ENCODE data around the gene STC2. TPM values are rescaled to one million over a fixed set of nuclear protein-coding genes. Genes with fewer than 3 reads are reported as not detected.

Gene STC2
- polyA plus RNA-seq, 1 donor (not counting 4 experiments of a cell fraction or from before 2014, with no cell fraction given): 4.3 TPM

DNA sequence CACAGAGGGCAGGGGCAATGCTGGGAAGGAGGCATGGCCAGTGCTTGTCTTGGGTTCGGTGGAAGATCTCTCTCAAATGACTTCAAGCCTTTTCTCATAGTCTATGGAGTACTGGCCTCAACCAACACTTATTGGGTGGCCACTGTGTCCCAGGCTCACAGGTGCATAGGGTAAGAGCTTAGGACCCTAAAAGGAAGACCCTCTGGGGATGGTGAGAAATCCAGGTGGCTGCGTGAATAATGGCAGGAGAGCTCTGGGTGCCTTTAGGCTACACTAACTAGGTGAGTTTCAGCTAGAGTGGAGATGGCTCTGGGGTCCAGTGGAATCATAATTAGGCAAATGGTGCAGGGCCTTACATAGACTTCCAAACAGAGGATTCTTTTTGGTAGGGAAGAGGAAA, 9.9 kb downstream of the STC2 start:
- H4K20me1 ChIP-seq (ENCODE audit: control insufficient read depth, extremely low read depth, insufficient read depth, low read length): no peaks in the 10 kb centered on the region
- H3K4me1 ChIP-seq (ENCODE audit: control insufficient read depth, extremely low read depth, insufficient read depth, low read length): peaks cover 6% of the 10 kb centered on the region
- H3K9me3 ChIP-seq (ENCODE audit: control insufficient read depth, low read depth, low read length): no peaks in the 10 kb centered on the region
- TF ChIP-seq, protein P1, sequence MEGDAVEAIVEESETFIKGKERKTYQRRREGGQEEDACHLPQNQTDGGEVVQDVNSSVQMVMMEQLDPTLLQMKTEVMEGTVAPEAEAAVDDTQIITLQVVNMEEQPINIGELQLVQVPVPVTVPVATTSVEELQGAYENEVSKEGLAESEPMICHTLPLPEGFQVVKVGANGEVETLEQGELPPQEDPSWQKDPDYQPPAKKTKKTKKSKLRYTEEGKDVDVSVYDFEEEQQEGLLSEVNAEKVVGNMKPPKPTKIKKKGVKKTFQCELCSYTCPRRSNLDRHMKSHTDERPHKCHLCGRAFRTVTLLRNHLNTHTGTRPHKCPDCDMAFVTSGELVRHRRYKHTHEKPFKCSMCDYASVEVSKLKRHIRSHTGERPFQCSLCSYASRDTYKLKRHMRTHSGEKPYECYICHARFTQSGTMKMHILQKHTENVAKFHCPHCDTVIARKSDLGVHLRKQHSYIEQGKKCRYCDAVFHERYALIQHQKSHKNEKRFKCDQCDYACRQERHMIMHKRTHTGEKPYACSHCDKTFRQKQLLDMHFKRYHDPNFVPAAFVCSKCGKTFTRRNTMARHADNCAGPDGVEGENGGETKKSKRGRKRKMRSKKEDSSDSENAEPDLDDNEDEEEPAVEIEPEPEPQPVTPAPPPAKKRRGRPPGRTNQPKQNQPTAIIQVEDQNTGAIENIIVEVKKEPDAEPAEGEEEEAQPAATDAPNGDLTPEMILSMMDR (optimal IDR thresholded peaks at IDR 0.05 in 1 of 3, IDR thresholded peaks at IDR 0.05 in 1 of 3, conservative IDR thresholded peaks at IDR 0.05 in 1 of 3; ENCODE audit: extremely low read depth in 1 of 3, insufficient read depth in 2 of 3, low read length in 3 of 3): no peak
- TF ChIP-seq EZH2 (IDR thresholded peaks at IDR 0.05; ENCODE audit: low read length): no peak
- DNase-seq (ENCODE audit: low read depth, low spot score): no peak
- FAIRE-seq: no peak
- H3K27ac ChIP-seq (ENCODE audit: control insufficient read depth, insufficient read depth, low read length): no peak overlapping the region
- no peak overlapping the region for H3K9ac ChIP-seq (ENCODE audit: control insufficient read depth, extremely low read depth, insufficient read depth, low read length)
- H3K79me2 ChIP-seq (ENCODE audit: control insufficient read depth, insufficient read depth, low read length): no peaks in the 10 kb centered on the region
- no peaks in the 10 kb centered on the region for H3K9me1 ChIP-seq (ENCODE audit: control insufficient read depth, extremely low read depth, insufficient read depth, low read length)
- no peak overlapping the region for H2AFZ ChIP-seq (ENCODE audit: control insufficient read depth, low read length)
- dilution Hi-C loops (cut with MboI; ENCODE audit: extremely low pct_ligation_motif_present, low sequenced_read_pairs): no loop called here
- H3K4me3 ChIP-seq (ENCODE audit: control insufficient read depth in 2 of 3, extremely low read depth in 1 of 3, insufficient read depth in 2 of 3, low read depth in 1 of 3, low read length in 3 of 3): no peak overlapping the region
- H3K36me3 ChIP-seq (ENCODE audit: control insufficient read depth in 2 of 2, extremely low read depth in 1 of 2, insufficient read depth in 2 of 2, low read length in 2 of 2): peaks cover 0 to 13% of the 10 kb centered on the region in 2 experiments
- H3K4me2 ChIP-seq (ENCODE audit: control insufficient read depth, extremely low read depth, insufficient read depth, low read depth, low read length): no peak overlapping the region
- H3K27me3 ChIP-seq (ENCODE audit: control insufficient read depth, extremely low read depth, insufficient read depth, low read length): no peaks in the 10 kb centered on the region

DNA sequence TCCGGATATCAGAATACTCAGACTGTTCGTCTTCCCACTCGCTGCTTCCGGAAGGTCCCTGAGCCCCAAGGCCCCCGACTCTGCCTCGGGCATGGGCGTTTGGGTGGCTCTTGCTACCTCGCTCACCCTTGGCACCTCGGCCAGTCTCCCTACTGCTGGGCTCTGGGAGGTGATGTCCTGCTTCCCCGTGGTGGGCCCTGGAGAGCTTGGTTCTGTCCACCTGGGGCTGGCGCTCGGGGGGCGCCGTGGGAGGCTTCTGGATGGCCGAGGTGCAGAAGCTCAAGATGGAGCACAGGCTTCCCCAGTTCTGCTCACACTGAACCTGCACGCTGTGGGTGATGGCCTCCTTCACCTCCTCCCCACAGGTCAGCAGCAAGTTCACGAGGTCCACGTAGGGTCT, 10.4 kb downstream of the STC2 start:
- no peak overlapping the region for H3K9ac ChIP-seq (ENCODE audit: control insufficient read depth, extremely low read depth, insufficient read depth, low read length)
- H3K4me2 ChIP-seq (ENCODE audit: control insufficient read depth, extremely low read depth, insufficient read depth, low read depth, low read length): no peak overlapping the region
- H3K36me3 ChIP-seq (ENCODE audit: control insufficient read depth in 2 of 2, extremely low read depth in 1 of 2, insufficient read depth in 2 of 2, low read length in 2 of 2): peaks cover 0 to 13% of the 10 kb centered on the region in 2 experiments
- no peaks in the 10 kb centered on the region for H3K79me2 ChIP-seq (ENCODE audit: control insufficient read depth, insufficient read depth, low read length)
- DNase-seq (ENCODE audit: low read depth, low spot score) (no peak), FAIRE-seq (no peak)
- no peak overlapping the region for H3K27ac ChIP-seq (ENCODE audit: control insufficient read depth, insufficient read depth, low read length)
- no peaks in the 10 kb centered on the region for H3K27me3 ChIP-seq (ENCODE audit: control insufficient read depth, extremely low read depth, insufficient read depth, low read length)
- H4K20me1 ChIP-seq (ENCODE audit: control insufficient read depth, extremely low read depth, insufficient read depth, low read length): no peaks in the 10 kb centered on the region
- TF ChIP-seq, protein P1 (optimal IDR thresholded peaks at IDR 0.05 in 1 of 3, IDR thresholded peaks at IDR 0.05 in 1 of 3, conservative IDR thresholded peaks at IDR 0.05 in 1 of 3; ENCODE audit: extremely low read depth in 1 of 3, insufficient read depth in 2 of 3, low read length in 3 of 3): no peak
- no peak for TF ChIP-seq EZH2 (IDR thresholded peaks at IDR 0.05; ENCODE audit: low read length)
- H3K4me1 ChIP-seq (ENCODE audit: control insufficient read depth, extremely low read depth, insufficient read depth, low read length): peaks cover 6% of the 10 kb centered on the region
- no peak overlapping the region for H3K4me3 ChIP-seq (ENCODE audit: control insufficient read depth in 2 of 3, extremely low read depth in 1 of 3, insufficient read depth in 2 of 3, low read depth in 1 of 3, low read length in 3 of 3)
- dilution Hi-C loops (cut with MboI; ENCODE audit: extremely low pct_ligation_motif_present, low sequenced_read_pairs): no loop called here
- no peak overlapping the region for H2AFZ ChIP-seq (ENCODE audit: control insufficient read depth, low read length)
- no peaks in the 10 kb centered on the region for H3K9me1 ChIP-seq (ENCODE audit: control insufficient read depth, extremely low read depth, insufficient read depth, low read length)
- no peaks in the 10 kb centered on the region for H3K9me3 ChIP-seq (ENCODE audit: control insufficient read depth, low read depth, low read length)

Measured in keratinocyte (primary cell).